Mucosa of rectum (tissue), 2 donors: ENCODE results near the gene PIK3C3.
"Not testable (repeated sequence)": the region's sequence is repeated elsewhere in the genome, so short reads cannot be mapped to it uniquely, and the experiment has no call there.

Experiments
- H3K27ac ChIP-seq, 2 donors: one replicate each; pipeline ENCODE4 v1.7.0; 2013; ENCODE audit warnings: inconsistent platforms in 2 of 2, low read depth in 2 of 2, low read length in 2 of 2
- H3K27me3 ChIP-seq, 2 donors: one replicate each; pipeline ENCODE4 v1.7.0; 2013; ENCODE audit warnings: low read length in 2 of 2; ENCODE audit not compliant: control insufficient read depth in 2 of 2, insufficient read depth in 2 of 2
- H3K36me3 ChIP-seq, 2 donors: one replicate each; pipeline ENCODE4 v1.7.0; 2013; ENCODE audit warnings: low read length in 2 of 2; ENCODE audit not compliant: control insufficient read depth in 2 of 2, insufficient read depth in 2 of 2
- H3K4me1 ChIP-seq, 2 donors: one replicate each; pipeline ENCODE4 v1.7.0; 2013; ENCODE audit warnings: low read length in 2 of 2, mild to moderate bottlenecking in 1 of 2; ENCODE audit not compliant: control insufficient read depth in 2 of 2, insufficient read depth in 2 of 2
- H3K4me3 ChIP-seq, 2 donors: one replicate each; pipeline ENCODE4 v1.7.0; 2013; ENCODE audit warnings: low read length in 2 of 2
- H3K9ac ChIP-seq, 2 donors: one replicate each; pipeline ENCODE4 v1.7.0; 2013; ENCODE audit warnings: low read length in 2 of 2, low read depth in 1 of 2, mild to moderate bottlenecking in 1 of 2
- H3K9me3 ChIP-seq, 2 donors: one replicate each; pipeline ENCODE4 v1.7.0; 2013; ENCODE audit warnings: low read length in 2 of 2; ENCODE audit not compliant: control insufficient read depth in 2 of 2
- donor health status: healthy.
- donor health status: Normal muscosa, but diverticular disease.

Gene PIK3C3

DNA sequence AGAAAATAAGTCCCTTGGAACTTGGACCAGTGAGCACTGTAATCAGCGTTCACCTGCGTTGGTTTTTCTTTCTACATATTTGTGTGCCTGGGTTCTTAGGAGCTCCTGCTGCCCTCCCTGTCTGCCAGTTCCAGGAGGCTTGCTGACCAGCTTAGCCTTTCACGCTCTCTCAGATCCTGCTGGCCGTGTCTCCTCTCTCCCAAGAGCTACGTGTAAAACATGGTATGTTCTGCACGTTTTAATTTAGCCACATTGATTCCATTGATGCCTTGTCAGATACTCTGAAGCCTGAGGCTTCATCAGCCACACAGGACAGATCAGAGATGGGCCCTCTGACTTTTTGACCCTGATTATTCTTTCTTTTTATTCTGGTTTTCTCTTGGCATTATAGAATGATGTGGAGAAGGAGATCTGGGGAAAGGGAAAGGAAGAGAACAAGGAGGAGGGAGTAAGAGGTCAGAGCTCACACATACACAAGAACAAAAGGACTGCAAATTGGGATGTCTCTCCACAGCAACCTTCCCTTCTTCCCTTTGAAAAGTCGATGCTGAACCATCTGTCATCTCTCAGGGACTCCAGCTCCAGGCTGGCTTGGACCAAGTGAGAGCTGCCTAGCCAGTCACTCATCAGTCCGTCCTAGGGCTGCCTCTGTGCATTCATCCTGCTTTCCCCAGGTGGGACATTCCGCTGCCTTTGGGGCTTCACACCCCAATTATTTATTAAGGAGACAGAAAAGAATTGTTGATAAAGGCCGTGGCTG lies 152.8 kb downstream of the PIK3C3 start:
- Histone ChIP-seq H3K9ac (no peak overlapping the region), H3K27ac (no peak overlapping the region), H3K27me3 (no peaks in the 10 kb centered on the region), H3K4me3 (no peak overlapping the region), H3K9me3 (no peaks in the 10 kb centered on the region), H3K36me3 (no peaks in the 10 kb centered on the region), H3K4me1 (no peaks in the 10 kb centered on the region)

DNA sequence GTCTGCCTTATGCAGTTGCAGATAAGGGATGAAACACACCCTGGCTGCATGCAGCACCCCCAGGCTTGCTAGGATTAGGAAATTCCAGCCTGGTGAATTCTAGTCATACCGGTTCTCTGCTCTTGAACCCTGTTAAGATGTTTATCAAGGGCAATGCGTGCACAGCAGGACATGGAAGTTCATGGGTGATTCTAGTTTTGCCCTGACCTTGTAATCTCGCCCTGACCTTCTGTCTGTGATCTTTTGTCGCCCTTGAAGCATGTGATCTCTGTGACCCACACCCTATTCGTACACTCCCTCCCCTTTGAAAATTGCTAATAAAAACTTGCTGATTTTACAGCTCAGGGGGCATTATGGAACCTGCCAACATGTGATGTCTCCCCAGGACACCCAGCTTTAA lies 157.1 kb downstream of the PIK3C3 start:
- not testable (repeated sequence) for H3K27ac ChIP-seq, H3K4me3 ChIP-seq, H3K9ac ChIP-seq, H3K9me3 ChIP-seq, H3K27me3 ChIP-seq, H3K4me1 ChIP-seq, H3K36me3 ChIP-seq

DNA sequence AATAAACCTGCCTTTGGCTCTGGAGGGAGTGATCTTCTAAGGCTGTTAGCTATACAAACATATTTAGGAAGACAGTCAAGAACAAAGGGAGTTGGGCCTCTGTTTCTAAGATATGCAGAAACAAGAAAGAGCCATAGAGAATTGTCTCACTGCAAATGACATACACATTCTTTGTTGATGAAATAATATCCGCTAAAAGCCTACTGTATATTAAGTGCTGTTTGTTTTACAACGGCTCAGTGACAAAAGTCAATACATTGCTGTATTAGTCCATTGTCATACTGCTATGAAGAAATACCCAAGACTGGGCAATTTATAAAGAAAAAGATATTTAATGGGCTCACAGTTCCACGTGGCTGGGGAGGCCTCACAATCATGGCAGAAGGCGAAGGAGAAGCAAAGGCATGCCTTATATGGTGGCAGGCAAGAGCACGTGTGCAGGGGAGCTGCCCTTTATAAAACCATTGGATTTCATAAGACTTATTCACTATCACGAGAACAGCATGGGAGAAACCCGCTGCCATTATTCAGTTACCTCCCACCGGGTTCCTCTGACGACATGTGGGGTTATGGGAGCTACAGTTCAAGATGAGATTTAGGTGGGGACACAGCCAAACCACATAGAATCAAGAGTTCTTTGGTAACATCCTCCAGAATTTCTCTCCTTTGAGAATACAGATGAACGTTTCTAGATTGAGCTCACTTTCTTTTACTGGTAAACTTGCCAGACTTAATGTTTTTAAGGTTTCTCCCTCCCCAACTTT lies 157.8 kb downstream of the PIK3C3 start:
- Histone ChIP-seq H3K27me3 (no peaks in the 10 kb centered on the region), H3K4me1 (peaks cover 3 to 8% of the 10 kb centered on the region in 2 donors), H3K9me3 (no peaks in the 10 kb centered on the region), H3K36me3 (no peaks in the 10 kb centered on the region), H3K27ac (no peak overlapping the region), H3K4me3 (no peak overlapping the region), H3K9ac (no peak overlapping the region)

DNA sequence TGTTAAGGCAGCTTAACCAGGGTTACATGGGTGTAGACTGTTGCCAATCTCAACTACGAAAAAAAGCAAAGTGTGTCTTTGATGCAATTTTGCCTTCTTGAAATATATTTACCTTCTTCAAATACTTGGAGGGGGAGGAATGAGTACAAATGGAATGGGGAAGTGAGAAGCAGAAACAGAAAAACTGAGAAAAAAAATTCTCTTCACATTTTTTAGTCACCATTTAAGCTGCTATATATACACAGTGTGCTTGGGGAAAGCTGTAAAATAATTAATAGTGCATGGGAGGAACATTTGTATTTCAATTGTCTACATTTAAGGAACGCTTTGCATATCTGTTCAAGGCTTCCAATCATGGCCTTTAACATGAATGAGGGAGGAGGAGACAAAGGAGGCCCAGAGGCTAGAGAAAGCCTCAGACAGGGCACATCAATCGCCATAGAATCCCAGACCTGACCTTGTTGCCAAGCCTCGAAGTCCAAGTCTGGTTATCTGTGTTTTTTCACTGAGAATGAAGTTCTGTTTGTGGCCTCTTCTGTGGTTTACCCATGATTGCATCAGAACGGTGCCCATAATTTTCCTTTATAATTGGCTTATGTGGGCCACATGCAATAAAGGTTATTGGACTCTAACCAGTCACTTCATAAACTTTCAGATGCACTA lies 158.6 kb downstream of the PIK3C3 start:
- no peaks in the 10 kb centered on the region for H3K27me3 ChIP-seq
- H3K27ac ChIP-seq, result no peak overlapping the region
- H3K4me3 ChIP-seq, result no peak overlapping the region
- peaks cover 3 to 8% of the 10 kb centered on the region in 2 donors for H3K4me1 ChIP-seq
- no peaks in the 10 kb centered on the region for H3K36me3 ChIP-seq
- H3K9me3 ChIP-seq, result no peaks in the 10 kb centered on the region
- peak overlapping the region in 1 of 2 donors; percentile 33 for H3K9ac ChIP-seq

DNA sequence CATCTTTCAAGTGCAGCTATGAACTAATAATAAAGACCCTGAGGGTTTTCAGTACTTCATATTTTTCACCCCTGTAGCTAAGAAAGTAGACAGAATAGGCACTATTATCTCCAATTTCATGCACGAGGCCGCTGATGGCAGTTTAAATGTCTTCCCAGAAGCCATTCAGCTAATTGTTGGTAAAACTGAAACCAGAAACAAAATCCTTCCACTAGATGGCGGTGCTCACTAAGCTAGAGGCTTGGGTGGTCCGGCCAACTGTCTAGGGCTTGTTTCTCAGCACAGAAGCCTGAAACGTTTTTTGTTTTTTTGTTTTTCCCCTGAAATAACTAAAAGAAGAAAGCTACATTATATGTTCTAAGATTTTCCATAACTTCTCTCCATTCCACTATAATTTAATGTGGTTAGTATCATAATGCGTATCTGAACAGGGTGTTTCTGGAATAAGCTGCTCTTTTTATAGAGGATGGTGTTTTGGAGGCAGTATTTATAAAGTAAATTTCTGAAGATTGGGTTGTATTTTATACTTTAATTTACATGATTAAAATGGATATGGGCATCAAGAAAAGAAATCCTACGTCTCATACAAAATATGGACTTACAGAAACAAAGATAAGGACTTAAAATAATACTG lies 159.4 kb downstream of the PIK3C3 start:
- Histone ChIP-seq H3K9me3 (no peaks in the 10 kb centered on the region), H3K9ac (no peak overlapping the region), H3K36me3 (no peaks in the 10 kb centered on the region)

DNA sequence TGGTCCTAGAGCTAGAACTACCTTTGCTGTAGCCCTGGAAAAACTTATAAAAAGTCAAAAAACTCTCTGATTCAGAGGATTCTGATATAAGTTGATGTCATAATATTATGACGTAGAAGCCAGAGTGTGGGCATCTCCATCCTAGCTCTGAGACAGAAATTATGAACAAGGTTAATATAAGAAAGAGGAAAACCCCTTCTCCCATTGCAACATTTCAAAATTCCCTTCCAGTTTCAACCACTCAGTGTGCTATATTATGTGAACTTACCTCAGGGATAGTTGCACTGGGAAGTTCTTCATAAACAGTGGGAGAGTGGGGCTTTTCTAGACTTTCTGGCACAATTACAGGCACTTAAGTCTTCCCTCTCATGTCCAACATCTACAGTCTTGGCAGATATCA lies 171.6 kb downstream of the PIK3C3 start:
- Histone ChIP-seq H3K36me3 (no peaks in the 10 kb centered on the region), H3K9me3 (no peaks in the 10 kb centered on the region), H3K9ac (no peak overlapping the region), H3K4me3 (no peak overlapping the region), H3K27ac (no peak overlapping the region), H3K27me3 (no peaks in the 10 kb centered on the region), H3K4me1 (no peaks in the 10 kb centered on the region)

More for the DNA sequence above, 159.4 kb downstream of the PIK3C3 start:
- Histone ChIP-seq H3K27ac (no peak overlapping the region), H3K27me3 (no peaks in the 10 kb centered on the region), H3K4me3 (no peak overlapping the region), H3K4me1 (peaks cover 3 to 8% of the 10 kb centered on the region in 2 donors)

DNA sequence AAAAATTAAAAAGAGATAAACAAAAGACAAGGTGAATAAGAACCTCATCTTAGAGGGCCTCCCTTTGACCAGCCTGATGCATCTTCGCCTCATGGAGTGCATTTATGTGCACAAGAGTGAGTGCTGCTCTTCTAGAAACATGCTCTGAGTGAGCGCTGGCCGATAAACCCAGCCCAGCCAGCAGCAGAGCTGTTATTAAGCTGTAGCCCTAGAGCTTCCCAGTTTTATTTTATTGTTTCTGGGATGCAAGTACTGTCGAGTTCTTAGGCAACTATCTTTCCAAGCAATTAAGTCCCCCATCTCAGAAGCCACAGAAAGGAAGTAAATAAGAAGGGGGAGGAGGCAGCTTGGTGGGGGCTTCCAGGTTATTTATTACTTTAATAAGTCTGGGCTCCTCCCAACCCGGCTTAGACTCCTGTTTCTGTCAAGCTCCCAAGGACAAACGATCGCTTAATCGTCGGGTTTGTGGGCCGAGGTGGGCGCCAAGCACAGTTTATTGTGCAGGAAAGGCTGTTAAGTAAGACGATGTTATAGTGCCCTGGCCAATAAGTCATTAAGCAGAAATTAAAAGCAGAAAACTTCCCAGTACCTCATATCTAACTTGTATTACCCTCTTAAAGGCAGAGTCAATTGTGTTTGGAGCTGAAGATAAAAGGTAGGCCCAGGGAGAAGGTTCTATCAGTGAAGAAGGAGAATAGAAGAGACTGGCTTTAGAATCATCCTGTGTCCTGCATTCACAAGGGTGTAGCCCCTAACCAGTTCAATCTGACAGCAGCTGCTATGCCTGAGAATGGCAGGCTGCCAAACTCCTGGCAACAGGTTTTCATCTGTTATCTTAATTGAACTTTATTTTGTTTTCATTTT lies 176.3 kb downstream of the PIK3C3 start:
- Histone ChIP-seq H3K27me3 (no peaks in the 10 kb centered on the region), H3K4me1 (no peaks in the 10 kb centered on the region), H3K27ac (no peak overlapping the region), H3K4me3 (no peak overlapping the region), H3K36me3 (no peaks in the 10 kb centered on the region), H3K9ac (no peak overlapping the region), H3K9me3 (no peaks in the 10 kb centered on the region)

DNA sequence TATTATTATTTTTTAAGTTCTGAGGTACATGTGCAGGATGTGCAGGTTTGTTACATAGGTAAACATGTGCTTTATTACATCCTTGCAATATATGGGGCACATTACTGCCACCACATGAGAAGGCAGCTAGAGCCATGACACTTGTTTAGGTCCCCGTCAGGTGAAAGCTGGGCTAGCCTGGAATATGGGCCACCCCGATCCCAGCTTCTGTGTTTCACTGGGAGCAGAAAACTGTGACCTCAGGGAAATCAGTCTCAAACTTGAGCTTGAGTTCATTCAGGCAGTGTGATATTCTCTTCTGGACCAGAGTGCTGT lies 176.9 kb downstream of the PIK3C3 start:
- H3K36me3 ChIP-seq, result no peaks in the 10 kb centered on the region
- H3K9ac ChIP-seq, result no peak overlapping the region
- no peak overlapping the region for H3K27ac ChIP-seq
- no peaks in the 10 kb centered on the region for H3K9me3 ChIP-seq
- no peaks in the 10 kb centered on the region for H3K4me1 ChIP-seq
- H3K4me3 ChIP-seq, result no peak overlapping the region
- no peaks in the 10 kb centered on the region for H3K27me3 ChIP-seq
